NOMO-1 treated with DMSO at 0.1 percent for 48 hours (cell line): ENCODE measurements around the gene RCL1.

Source experiments
- DNase-seq: peaks from one replicate; lab custom pipeline; 2025; ENCODE audit not compliant: unreplicated experiment; lab: John Stamatoyannopoulos, UW

RCL1 gene

GRCh38 chr9:4842213-4842612, 49.5 kb downstream of the RCL1 start:
- peak; percentile 4 for DNase-seq

- no peak for DNase-seq
Measured at GRCh38 chr9:4842734-4843133, 50.0 kb downstream of the RCL1 start.

- no peak for DNase-seq
Measured at GRCh38 chr9:4844056-4844838, 51.5 kb downstream of the RCL1 start.

- no peak for DNase-seq
Measured at GRCh38 chr9:4849369-4849768, 56.6 kb downstream of the RCL1 start.

GRCh38 chr9:4850603-4851310, 58.0 kb downstream of the RCL1 start:
- no peak for DNase-seq

- DNase-seq = no peak
Measured at GRCh38 chr9:4852419-4852818, 59.7 kb downstream of the RCL1 start.

- DNase-seq = no peak
Measured at GRCh38 chr9:4854265-4854590, 61.5 kb downstream of the RCL1 start.

- DNase-seq = no peak
Measured at GRCh38 chr9:4855841-4856240, 63.1 kb downstream of the RCL1 start.

GRCh38 chr9:4857163-4857810, 64.5 kb downstream of the RCL1 start:
- no peak for DNase-seq

- no peak for DNase-seq
Measured at GRCh38 chr9:4859035-4859434, 66.3 kb downstream of the RCL1 start.

- no peak for DNase-seq
Measured at GRCh38 chr9:4860383-4860782, 67.6 kb downstream of the RCL1 start.

- no peak for DNase-seq
Measured at GRCh38 chr9:4861145-4861544, 68.4 kb downstream of the RCL1 start.

GRCh38 chr9:4861736-4862451, 69.2 kb downstream of the RCL1 start:
- DNase-seq = no peak

- DNase-seq = no peak
Measured at GRCh38 chr9:4862506-4863250, 69.9 kb downstream of the RCL1 start.

GRCh38 chr9:4864234-4864661, 71.5 kb downstream of the RCL1 start:
- DNase-seq = no peak

- DNase-seq = no peak
Measured at GRCh38 chr9:4864698-4865097, 72.0 kb downstream of the RCL1 start.

- no peak for DNase-seq
Measured at GRCh38 chr9:4865681-4866080, 72.9 kb downstream of the RCL1 start.

GRCh38 chr9:4866239-4866969, 73.7 kb downstream of the RCL1 start:
- DNase-seq = no peak

- no peak for DNase-seq
Measured at GRCh38 chr9:4873066-4873465, 80.3 kb downstream of the RCL1 start.

GRCh38 chr9:4875559-4875958, 82.8 kb downstream of the RCL1 start:
- no peak for DNase-seq
